NCI-H82 (cell line): Measurements from ENCODE around the gene SCART1.
"Not testable (repeated sequence)": the region's sequence is repeated elsewhere in the genome, so short reads cannot be mapped to it uniquely, and the experiment has no call there.

Source experiments
- DNase-seq: peaks from one replicate; lab custom pipeline; 2025; lab: John Stamatoyannopoulos, UW

Gene SCART1

GRCh38 chr10:133456041-133456951 is 2.6 kb downstream of the SCART1 start:
- DNase-seq: no peak

- DNase-seq: no peak
Measured at GRCh38 chr10:133457100-133457841, 3.5 kb downstream of the SCART1 start.

GRCh38 chr10:133458021-133458709 is 4.4 kb downstream of the SCART1 start:
- DNase-seq: no peak

- DNase-seq: no peak
Measured at GRCh38 chr10:133458710-133459453, 5.1 kb downstream of the SCART1 start.

GRCh38 chr10:133459454-133460207 is 5.9 kb downstream of the SCART1 start:
- no peak for DNase-seq

- no peak for DNase-seq
Measured at GRCh38 chr10:133460208-133460769, 6.5 kb downstream of the SCART1 start.

GRCh38 chr10:133461027-133461426 is 7.3 kb downstream of the SCART1 start:
- no peak for DNase-seq

GRCh38 chr10:133461841-133462240 is 8.1 kb downstream of the SCART1 start:
- no peak for DNase-seq

GRCh38 chr10:133462512-133463305 is 9.0 kb downstream of the SCART1 start:
- DNase-seq: no peak

- no peak for DNase-seq
Measured at GRCh38 chr10:133464582-133465031, 10.9 kb downstream of the SCART1 start.

GRCh38 chr10:133465191-133465949 is 11.6 kb downstream of the SCART1 start:
- no peak for DNase-seq

GRCh38 chr10:133465950-133466474 is 12.3 kb downstream of the SCART1 start:
- DNase-seq: no peak

- DNase-seq: no peak
Measured at GRCh38 chr10:133466683-133467275, 13.0 kb downstream of the SCART1 start.

GRCh38 chr10:133467286-133467911 is 13.7 kb downstream of the SCART1 start:
- DNase-seq: no peak

- not testable (repeated sequence) for DNase-seq
Measured at GRCh38 chr10:133469205-133469604, 15.5 kb downstream of the SCART1 start.

- DNase-seq: no peak
Measured at GRCh38 chr10:133471300-133472109, 17.8 kb downstream of the SCART1 start.

GRCh38 chr10:133473270-133473669 is 19.5 kb downstream of the SCART1 start:
- no peak for DNase-seq
